MV-4-11 (cell line): ENCODE data around the gene MEIOB.
"Not testable (repeated sequence)": the region's sequence is repeated elsewhere in the genome, so short reads cannot be mapped to it uniquely, and the experiment has no call there.

ENCODE experiments used
- DNase-seq: peaks from one replicate; lab custom pipeline; 2025; lab: John Stamatoyannopoulos, UW

The MEIOB gene

DNA sequence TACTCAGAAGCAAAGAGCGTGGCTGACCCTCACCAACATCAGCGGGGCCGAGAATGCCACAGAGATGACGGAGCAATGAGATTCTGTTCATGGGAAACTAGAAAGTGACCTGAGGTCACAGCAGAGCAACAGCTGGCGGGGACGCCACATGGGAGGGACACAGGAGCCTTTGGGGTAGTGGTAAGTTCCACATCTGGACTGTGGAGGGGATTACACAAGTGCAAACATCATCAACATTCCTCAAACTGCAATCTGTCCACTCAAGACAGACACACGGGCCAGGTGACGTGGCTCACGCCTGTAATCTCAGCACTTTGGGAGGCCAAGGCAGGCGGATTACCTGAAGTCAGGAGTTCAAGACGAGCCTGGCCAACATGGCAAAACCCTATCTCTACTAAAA, 56.5 kb downstream of the MEIOB start:
- no peak for DNase-seq

DNA sequence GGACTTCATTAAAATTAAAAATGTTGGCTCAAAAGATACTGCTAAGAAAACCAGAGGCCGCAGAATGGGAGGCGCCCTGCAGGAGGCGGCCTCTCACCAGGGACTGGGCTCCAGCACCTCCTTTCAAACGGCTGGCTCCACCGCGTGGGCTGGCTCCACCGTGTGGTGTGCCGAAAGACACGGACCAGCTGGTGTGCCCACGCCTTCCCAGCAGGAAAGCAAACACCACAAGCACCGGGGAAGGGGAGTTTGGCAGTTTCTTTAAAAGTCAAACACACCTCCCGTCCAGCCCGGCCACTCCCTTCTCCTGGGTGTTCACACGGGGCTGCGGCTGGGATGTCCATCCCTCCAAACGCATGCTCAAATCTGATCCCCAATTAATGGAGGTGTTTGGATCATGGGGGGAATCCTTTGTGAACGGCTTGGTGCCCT, 59.2 kb downstream of the MEIOB start:
- DNase-seq: no peak

DNA sequence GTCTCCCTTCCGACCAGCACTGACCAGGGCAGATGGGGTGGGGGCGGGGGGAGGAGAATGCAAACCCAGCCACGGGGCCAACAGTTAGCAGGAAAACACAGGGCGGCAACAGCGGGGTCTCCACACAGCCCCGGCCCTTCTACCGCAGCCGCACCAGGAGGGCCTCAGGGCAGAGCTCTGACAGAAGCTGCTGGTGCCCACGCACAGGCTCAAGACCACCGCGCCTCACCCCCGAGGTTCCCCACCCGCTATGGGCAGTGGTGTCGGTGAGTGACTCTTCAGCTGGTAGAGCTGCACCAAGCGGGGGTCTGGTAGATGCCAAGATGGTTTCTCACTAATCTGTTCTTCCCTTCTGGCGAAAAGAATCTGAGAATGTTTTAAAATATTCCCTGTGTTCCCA, 61.4 kb downstream of the MEIOB start:
- no peak for DNase-seq

DNA sequence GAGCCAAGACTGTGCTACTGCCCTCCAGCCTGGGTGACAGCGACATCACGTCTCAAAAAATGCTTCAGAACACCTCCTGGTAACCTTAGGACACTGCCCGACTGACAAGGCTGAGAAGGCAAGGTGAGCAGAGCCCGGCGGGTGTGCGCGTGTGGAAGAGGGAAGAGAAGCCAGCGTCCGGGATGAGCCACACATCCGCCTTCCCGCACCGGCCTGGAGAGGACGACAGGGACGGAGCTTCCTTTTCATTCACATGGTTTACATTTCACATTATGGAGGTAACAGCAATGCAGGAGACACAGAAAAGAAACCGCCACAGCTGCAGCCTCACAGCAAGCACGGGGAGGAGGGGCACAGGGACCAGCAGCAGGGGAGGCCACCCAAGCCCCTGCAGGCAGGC, 61.9 kb downstream of the MEIOB start:
- no peak for DNase-seq

DNA sequence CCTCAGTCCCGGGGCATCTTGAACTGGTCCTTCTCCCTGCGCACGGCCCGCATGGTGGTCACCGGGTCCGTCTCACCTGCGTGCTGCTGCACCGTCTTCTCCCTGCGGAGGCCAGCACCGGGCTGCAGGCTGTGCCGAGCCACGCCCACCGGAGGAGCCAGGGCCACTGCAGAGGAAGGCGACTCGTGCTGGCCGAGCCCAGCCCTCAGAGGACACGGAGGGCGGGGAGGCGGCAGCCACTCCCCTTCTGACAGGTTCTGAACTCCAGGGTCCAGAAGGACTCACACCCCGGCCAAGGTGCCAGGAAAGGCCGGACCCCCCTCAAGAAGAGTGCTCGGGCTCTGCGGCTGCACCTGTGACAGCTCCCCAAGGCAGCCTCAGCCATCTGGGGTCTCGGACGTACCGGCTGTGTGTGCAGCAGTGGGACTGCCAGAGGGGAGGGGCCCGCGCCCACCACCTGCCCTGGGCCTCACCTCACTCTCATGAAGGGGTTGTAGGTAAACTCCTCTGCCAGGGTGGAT, 62.6 kb downstream of the MEIOB start:
- no peak for DNase-seq

DNA sequence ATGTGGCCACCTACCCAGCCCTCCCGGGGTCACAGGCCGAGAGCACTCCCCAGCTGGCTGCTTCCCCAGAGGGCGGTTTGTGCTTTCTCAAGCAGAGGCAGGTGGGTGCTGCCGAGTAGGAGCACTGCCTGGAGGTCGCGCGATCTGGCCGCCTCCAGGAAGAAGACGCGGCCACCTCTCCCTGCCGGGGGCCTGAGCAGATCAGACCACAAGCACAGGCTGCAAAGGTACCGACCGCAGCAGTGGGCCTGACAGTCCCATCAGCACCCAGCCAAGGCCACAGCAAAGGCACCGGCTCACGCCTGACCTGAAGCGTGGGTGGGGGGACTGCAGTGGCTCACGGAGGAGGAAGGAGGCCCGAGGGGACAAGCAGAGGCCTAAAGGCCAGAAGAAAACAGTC, 63.3 kb downstream of the MEIOB start:
- DNase-seq: no peak

DNA sequence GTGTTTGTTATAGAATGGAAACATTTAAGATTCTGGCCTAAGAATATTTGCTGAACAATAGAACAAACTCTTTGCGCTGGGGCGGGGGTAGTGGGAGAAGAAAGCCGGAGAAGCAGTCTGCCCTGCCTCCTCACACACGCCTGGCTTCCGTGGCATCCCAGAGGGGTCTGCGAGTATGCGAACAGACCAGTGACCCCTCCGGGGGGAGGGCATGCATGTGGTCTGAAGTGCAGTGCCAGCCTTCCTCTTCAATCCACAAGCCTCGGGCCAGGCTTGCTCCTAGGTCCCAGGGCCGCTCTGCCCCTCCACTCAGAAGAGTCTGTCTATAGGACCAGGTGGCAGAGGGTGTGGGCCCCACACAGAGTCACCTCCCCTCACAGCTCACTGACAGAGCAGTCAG, 64.3 kb downstream of the MEIOB start:
- DNase-seq: no peak

DNA sequence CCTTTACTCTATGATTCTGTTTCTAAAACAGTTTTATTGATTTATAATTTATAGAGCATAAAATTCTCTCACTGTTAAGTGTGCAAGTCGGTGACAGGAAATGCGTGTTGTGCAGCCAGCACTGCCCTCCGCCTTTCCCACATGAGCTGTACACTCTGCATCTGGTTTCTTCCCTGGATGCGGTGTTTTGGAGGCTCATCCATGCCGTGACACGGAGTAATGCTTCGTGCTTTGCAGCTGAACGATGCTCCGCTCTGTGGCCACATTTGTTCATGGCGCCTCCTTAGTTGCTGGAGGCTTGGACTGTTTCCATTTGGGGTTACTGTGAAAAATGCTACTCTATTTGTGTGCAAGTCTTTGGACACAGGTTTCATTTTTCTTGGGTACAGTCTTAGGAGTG, 71.3 kb downstream of the MEIOB start:
- no peak for DNase-seq

DNA sequence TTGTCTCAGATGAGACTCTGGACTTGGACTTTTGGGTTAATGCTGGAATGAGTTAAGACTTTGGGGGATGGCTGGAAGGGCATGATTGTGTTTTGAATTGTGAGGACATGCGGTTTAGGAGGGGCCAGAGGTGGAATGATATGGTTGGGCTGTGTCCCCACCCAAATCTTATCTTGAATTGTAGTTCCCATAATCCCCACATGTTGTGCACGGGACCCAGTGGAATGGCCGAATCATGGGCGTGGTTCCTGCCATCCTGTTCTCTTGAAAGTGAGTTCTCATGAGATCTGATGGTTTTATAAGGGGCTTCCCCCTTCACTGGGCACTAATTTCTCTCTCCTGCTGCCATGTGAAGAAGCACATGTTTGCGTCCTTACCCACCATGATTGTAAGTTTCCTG, 72.7 kb downstream of the MEIOB start:
- DNase-seq: not testable (repeated sequence)

DNA sequence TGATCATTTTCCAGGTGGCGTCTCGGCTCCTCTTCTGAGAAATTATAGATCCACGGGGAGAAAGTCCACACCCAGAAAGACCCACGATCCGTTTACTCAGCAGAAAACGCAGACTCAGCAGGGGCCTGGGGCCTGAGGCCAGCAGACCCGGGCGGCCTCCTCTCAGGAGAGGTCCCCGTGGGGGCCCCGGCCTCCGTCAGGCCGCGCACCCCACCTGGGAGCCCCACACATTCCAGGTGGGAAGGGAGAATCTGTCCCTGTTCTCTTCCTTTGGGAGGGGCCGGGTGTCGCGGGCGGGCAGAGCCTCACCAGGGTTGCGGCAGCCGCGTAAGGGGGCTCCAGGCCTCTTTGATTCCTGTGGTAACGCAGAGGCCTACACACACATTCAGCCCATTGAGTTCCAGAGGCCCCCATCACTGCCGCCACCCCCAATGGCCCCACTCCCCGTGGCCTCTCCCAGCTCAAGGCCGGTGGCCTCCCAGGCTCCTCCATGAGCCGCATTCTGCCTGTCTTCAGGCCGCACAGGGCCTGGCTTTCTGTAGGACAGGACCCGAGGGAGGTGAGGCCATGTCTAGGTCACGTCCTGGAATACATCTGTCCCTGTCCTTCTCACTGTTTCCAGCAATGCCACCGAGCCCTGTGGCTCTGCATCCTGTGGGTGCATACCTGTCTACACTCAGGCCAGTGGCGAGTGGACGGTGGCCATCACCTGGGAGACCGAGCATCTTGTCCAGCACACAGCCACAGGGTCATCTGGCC, 76.9 kb downstream of the MEIOB start:
- no peak for DNase-seq

DNA sequence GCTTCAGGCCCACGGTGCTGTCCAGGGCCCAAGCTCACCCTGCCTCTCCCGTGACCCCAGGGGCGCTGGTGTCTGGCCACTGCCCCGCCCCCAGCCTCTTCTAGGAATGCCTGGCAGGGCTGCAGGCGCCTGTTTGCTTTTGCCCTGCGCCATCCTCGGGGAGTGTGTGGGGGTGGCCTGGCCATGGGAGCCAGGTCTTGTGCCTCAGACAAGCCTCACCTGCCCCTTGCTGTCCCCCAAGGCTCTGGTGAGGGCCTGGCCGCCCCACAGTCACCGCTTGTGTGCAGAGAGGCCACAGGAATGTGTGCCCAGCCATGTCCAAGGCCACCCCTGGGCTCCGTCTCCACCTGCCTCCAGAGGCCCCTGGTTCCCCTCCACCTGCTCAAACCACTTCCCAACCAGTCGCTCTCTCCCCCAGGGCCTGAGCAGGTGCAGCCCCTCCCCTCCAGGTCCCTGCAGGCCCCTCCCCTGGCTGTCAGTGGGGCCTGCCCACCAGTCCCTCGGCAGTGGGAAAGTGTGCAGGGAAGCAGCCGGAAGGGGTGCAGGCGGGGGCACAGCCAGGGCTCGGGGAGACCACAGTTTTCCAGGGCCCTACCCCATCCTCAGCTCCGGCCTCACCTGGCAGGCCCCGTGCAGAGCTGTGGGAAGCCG, 77.6 kb downstream of the MEIOB start:
- DNase-seq: no peak

DNA sequence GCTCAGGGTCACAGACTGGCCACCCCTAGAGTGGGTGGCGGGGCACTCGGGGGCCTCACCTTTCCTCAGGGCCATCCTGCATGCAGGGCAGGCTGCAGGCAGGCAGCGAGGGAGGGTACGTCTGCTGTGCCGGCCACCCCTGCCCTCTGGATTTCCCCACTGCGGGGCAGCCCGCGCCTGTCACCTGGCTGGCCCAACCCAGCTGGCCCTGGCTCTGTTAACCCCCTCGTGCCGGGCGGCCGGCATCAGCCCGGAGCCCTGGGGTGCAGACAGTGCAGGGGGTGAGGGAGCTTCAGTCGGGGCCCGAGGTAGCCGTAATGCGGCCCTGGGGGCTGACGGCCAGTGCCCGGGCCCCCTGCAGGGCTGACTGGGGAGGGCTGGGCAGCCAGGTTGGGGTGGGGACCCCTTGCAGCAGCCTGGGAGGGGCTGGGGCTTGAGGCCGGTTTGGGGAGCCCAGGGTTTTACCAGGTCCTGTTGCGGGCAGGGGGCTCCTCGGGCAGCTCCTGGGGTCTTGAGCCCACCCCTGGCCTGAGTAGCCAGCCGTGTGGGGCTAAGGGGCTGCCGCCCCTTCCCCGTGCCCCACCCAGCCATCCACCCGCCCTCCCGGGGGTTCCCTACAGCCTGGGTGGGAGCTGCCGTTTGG, 78.3 kb downstream of the MEIOB start, which contains the start of gene IGFALS:
TSS of gene IGFALS (minus strand) at position 128 of the 643 bp plus-strand sequence. CDS start at position 75, 53 bp downstream.
- DNase-seq: no peak

DNA sequence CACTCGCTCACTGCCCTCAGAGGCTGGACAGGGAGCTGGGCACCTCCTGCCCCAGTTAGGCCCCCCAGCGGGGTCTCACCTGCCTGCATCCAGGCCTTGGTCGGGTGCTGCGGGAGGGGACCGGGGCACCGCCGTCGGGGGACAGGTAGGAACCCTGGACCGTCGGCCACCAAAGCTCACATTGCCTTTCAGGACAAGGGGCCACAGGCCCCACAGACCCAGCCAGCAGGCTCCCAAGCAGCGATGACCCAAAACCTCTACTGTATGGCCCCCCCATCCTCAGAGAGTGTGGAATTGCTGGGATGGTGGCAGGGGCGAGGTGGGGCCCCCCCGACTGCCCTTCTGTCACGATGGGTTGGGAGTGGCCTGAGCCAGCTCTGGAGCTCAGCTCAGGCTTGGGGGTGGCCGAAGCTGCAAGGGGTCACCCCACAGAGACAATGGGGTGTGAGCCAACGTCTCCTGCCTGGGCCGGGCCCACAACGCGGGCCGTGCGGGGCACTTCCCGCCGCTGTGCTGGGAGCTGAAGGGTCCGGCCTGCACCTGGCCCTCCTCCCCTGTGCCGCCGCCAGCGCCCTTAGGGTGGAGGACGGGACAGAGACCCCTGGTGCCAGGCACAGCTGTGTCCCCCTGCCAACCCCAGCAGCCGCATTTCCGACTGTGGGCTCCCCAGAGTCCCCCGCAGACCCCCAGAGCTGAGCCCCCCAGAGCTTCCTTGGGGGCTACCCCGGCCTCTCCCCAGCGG, 79.0 kb downstream of the MEIOB start:
- DNase-seq: no peak

DNA sequence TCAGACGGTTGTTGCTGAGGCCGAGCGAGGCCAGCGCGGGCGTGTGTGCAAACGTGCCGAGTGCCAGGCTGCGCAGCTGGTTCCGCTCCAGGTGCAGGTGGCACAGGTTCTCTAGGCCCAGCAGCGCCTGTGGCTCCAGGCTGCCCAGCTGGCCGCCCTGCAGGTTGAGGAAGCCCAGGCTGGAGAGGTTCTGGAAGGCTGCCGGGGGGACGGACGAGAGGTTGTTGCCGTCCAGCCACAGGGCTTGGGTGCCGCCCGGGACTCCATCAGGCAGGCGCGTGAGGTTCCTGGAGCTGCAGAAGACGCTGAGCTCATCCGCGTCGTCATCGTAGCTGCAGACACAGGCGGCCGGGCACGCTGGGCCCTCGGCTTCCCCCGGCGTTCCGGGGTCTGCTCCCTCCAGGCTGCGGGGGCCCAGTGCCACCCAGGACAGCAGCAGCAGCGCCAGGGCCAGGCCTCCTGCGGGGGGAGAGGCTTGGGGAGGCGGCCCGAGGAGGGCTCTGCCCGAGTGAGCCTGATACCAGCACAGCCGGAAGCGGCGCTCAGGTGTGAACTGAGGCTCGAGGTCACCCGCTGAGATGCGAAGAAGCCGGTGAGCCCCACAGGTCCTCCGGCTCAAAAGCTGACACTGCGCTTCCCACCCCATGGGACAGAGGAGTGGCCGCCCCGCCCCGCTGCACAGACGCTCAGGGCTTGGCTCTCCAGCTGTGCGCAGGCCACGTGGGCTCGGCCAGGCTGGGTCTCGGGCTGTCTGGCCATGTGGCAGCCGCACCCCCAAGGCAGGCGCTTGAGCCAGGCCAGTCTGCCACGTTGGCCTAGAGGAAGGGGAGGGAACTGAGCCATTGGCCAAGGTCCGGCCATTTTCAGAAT, 79.8 kb downstream of the MEIOB start:
- no peak for DNase-seq

DNA sequence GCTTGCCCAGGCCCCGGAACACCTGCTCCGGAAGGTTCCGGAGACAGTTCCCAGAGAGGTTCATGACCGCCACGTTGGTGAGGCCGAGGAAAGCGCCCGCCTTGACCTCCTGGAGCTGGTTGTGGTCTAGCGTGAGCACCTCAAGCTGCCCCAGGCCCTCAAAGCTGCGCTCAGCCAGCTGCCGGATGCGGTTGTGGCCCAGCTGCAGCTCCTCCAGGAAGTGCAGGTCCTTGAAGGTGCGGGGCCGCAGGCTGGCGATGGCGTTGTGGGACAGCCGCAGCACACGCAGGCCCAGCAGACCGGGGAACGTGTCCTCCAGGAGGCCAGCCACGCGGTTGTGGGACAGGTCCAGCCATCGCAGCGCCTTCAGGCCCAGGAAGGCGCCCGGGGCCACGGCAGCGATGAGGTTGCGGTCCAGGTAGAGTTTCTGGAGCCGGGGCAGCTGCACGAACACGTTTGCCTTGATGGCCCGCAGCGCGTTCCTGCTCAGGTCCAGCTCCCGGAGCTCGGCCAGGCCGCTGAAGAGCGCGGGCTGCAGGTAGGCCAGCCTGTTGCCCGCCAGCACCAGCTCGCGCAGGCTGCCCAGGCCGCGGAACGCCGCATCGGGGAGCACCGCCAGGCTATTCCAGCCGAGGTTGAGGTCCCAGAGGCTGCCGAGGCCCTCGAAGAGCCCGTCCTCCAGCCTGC, 80.6 kb downstream of the MEIOB start:
- DNase-seq: no peak

DNA sequence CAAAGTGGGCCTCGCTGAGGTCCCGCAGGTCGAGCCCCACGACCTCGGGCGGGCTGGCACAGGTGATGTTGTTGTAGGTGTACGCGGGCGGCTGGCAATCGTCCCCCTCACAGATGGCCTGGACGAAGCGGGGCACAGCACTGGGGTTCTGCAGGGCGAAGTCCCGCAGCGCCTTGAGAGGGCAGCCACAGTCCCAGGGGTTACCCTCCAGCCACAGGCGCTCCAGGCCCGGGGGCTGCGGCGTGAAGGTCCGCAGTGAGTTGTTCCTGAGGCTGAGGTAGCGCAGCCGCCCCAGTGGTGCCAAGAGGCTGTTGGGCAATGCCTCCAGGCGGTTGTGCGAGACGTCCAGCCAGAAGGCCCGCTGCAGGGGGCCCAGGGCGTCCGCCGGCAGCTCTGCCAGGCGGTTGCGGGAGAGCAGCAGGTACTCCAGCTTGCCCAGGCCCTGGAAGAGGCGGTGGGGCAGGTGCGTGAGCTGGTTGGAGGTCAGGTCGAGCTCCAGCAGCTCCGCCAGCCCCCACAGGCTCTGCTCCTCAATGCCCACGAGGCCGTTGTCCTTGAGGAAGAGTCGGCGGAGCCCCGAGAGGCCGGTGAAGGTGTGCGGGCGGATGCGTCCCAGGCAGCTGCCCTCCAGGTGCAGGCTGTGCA, 81.2 kb downstream of the MEIOB start:
- no peak for DNase-seq

DNA sequence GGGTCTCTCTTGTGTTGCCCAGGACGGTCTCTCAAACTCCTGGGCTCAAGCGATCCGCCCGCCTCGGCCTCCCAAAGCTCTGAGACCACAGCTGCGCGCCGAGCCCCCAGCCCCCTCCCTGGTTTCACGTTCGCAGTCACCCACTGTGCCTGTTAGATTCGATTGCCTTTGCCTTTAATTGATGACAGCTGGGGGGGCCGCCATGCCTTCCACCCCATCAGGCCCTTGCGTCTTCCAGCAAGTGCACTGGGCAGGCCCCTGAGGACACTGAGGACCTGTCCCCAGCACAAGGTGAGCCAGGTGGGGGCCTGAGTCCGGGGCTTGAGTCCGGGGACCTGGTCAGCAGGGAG, 81.7 kb downstream of the MEIOB start:
- DNase-seq: no peak

DNA sequence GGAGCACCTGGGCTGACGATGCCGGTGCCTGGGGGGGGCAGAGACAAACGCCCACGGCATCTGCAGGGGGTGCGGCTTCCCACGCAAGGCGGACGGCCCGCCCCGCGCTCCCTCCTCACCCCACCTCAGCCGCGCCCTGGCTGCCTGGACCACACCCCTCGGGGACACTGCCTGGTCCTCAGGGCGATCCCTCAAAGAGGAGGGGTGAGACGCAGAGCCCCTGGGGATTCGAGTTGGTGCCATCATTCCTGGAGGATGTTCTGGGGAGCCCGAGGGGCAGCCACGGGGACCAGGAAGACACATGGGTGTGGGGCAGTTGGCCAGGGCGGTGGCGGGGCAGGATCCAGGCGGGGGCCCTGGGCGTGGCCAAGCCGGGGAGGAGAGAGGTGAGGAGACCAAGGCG, 82.3 kb downstream of the MEIOB start:
- DNase-seq: no peak

DNA sequence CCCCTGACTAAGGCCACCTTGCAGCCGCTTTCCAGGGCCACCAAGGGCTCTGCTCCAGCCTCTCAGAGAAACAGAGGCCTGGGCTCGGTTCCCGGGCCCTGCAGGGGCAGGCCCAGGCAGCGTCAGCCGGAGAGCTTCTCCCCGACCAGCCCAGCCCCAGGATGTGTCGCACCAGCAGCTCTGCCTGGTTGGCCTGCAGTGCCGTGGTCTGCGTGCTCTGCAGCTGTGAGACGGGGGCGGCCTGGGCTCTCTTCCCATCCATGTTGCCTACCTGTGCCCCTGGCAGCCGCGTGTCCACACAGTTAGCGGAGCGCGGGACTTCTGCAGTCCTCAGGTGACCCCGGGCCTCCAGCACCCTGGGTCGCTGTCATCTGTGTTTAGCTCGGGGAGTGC, 83.3 kb downstream of the MEIOB start:
- DNase-seq: no peak

DNA sequence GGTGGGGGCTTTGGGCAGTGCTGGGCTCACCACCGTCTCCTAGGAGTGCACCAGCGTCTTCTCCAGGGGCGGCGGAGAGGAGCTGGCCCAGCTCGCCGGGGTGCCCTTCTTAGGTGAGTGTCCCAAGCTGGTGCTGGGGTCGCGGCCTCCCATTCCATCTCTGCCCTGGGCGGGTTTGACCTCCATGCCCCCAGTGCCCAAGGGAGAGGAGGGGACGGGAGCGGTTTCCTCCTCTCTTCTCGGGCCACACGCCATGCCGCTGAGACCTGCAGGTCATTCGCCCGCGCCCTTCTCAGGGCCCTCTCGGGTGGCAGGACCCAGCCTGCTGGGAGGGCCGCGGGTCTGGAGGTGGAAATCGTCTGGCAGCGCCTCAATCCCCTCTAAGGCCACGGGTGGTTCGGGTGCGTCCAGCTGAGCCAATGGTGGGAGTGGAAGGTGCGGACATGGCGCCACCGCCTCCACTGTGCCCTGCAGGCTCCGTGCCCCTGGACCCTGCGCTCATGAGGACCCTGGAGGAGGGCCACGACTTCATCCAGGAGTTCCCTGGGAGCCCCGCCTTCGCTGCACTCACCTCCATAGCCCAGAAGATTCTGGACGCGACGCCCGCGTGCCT, 83.8 kb downstream of the MEIOB start:
- DNase-seq: no peak
